Measurements from ENCODE around the gene BICC1. TPM values are rescaled to one million over a fixed set of nuclear protein-coding genes. Genes with fewer than 3 reads are reported as not detected.

BICC1 gene
- total and polyA plus RNA-seq, 2 donors (not counting 1 experiment from before 2014, with no cell fraction given) = not detected

DNA sequence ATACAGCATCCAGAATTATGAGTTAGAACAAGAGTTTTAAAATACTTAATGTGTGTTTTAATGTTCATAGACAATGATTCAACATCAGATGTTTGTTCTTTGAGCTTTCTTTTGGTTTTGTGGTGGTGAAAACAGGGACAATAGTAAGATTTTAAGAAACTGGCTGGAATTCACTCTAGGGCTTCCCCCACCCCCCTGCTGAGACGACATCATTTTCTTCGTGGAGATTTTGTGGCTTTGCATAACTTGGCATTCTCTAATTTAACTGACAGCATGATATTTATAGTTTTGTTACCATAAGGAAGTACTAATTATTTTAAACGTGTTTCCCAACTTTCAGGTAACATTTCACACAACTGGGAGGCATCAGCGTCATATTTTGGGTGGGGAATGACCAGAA is 184.1 kb downstream of the BICC1 start:
- Histone ChIP-seq H3K4me3 (ENCODE audit: control extremely low read depth in 1 of 5, extremely low read depth in 1 of 5, insufficient read depth in 1 of 5, low read depth in 2 of 5, low read length in 4 of 5) (no peak overlapping the region), H2AFZ (ENCODE audit: insufficient read depth, low read depth, low read length, poor library complexity, severe bottlenecking) (no peak overlapping the region), H3K9ac (ENCODE audit: low read length) (no peak overlapping the region), H3K4me1 (ENCODE audit: control insufficient read depth in 2 of 2, insufficient read depth in 2 of 2, low read length in 2 of 2) (no peaks in the 10 kb centered on the region), H3K27ac (ENCODE audit: low read length in 2 of 2) (no peak overlapping the region), H3K27me3 (replicated peaks in 1 of 4; ENCODE audit: control extremely low read depth in 1 of 4, control insufficient read depth in 3 of 4, insufficient read depth in 4 of 4, low read length in 3 of 4) (no peaks in the 10 kb centered on the region), H3K9me3 (ENCODE audit: control extremely low read depth in 1 of 3, control insufficient read depth in 2 of 3, insufficient read depth in 1 of 3, low read length in 2 of 3) (no peaks in the 10 kb centered on the region), H3K36me3 (replicated peaks in 1 of 2; ENCODE audit: control extremely low read depth in 1 of 2, control insufficient read depth in 1 of 2, extremely low read depth in 1 of 2, insufficient read depth in 2 of 2, low read length in 1 of 2) (no peaks in the 10 kb centered on the region), H3K79me2 (ENCODE audit: control insufficient read depth, insufficient read depth, low read length) (no peaks in the 10 kb centered on the region), H3K4me2 (replicated peaks; ENCODE audit: low read depth, low read length, poor library complexity, severe bottlenecking) (no peak overlapping the region), H4K20me1 (ENCODE audit: control insufficient read depth, insufficient read depth, low read length, poor library complexity, severe bottlenecking) (no peaks in the 10 kb centered on the region)
- no peak for TF ChIP-seq EZH2 (IDR thresholded peaks at IDR 0.05; ENCODE audit: borderline replicate concordance, insufficient read depth, low read depth, low read length, poor library complexity, severe bottlenecking)
- TF ChIP-seq, protein P1, sequence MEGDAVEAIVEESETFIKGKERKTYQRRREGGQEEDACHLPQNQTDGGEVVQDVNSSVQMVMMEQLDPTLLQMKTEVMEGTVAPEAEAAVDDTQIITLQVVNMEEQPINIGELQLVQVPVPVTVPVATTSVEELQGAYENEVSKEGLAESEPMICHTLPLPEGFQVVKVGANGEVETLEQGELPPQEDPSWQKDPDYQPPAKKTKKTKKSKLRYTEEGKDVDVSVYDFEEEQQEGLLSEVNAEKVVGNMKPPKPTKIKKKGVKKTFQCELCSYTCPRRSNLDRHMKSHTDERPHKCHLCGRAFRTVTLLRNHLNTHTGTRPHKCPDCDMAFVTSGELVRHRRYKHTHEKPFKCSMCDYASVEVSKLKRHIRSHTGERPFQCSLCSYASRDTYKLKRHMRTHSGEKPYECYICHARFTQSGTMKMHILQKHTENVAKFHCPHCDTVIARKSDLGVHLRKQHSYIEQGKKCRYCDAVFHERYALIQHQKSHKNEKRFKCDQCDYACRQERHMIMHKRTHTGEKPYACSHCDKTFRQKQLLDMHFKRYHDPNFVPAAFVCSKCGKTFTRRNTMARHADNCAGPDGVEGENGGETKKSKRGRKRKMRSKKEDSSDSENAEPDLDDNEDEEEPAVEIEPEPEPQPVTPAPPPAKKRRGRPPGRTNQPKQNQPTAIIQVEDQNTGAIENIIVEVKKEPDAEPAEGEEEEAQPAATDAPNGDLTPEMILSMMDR (IDR thresholded peaks at IDR 0.05) = no peak
- Mint-ChIP-seq H3K27me3 (no peaks in the 10 kb centered on the region), H3K4me1 (no peaks in the 10 kb centered on the region), H3K4me3 (no peak overlapping the region), H3K27ac (no peak overlapping the region), H3K9me3 (ENCODE audit: insufficient read depth) (peaks cover 5% of the 10 kb centered on the region)
- ChIA-PET POLR2A (no interaction called here), CTCF (no interaction called here)
- WGBS (ENCODE audit: insufficient coverage) = no CpG with 5 or more reads among the region's 4 CpGs
- ATAC-seq (ENCODE audit: low read depth) (no peak), DNase-seq (no peak)
- intact Hi-C loops (cut with micrococcal nuclease) = no loop called here

DNA sequence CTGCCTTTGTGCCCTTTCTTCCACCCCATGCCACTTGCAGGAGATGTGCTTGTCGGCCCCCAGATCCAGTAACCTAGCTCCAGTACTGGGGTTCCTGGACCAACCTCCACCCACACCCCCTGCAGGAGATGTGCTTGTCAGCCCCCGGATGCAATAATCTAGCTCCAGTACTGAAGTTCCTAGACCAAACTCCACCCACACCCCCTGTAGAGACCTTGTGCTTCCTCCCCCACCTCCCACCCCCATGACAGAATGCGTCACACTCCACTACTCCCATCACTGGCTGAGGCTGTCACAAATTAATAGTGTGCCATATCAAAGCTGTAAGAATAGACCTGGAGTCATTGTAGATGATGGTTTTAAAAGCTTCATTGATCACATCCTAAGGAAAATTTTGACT is 185.0 kb downstream of the BICC1 start:
- Mint-ChIP-seq H3K9me3 (ENCODE audit: insufficient read depth) (no peaks in the 10 kb centered on the region), H3K27me3 (no peaks in the 10 kb centered on the region), H3K4me3 (no peak overlapping the region), H3K27ac (no peak overlapping the region), H3K4me1 (no peaks in the 10 kb centered on the region)
- Histone ChIP-seq H3K9ac (ENCODE audit: low read length) (no peak overlapping the region), H3K27ac (ENCODE audit: low read length in 2 of 2) (no peak overlapping the region), H4K20me1 (ENCODE audit: control insufficient read depth, insufficient read depth, low read length, poor library complexity, severe bottlenecking) (no peaks in the 10 kb centered on the region), H3K36me3 (replicated peaks in 1 of 2; ENCODE audit: control extremely low read depth in 1 of 2, control insufficient read depth in 1 of 2, extremely low read depth in 1 of 2, insufficient read depth in 2 of 2, low read length in 1 of 2) (no peaks in the 10 kb centered on the region), H3K4me3 (ENCODE audit: control extremely low read depth in 1 of 5, extremely low read depth in 1 of 5, insufficient read depth in 1 of 5, low read depth in 2 of 5, low read length in 4 of 5) (no peak overlapping the region), H3K4me1 (ENCODE audit: control insufficient read depth in 2 of 2, insufficient read depth in 2 of 2, low read length in 2 of 2) (no peaks in the 10 kb centered on the region), H3K4me2 (replicated peaks; ENCODE audit: low read depth, low read length, poor library complexity, severe bottlenecking) (no peak overlapping the region), H3K27me3 (replicated peaks in 1 of 4; ENCODE audit: control extremely low read depth in 1 of 4, control insufficient read depth in 3 of 4, insufficient read depth in 4 of 4, low read length in 3 of 4) (no peaks in the 10 kb centered on the region), H3K9me3 (ENCODE audit: control extremely low read depth in 1 of 3, control insufficient read depth in 2 of 3, insufficient read depth in 1 of 3, low read length in 2 of 3) (no peaks in the 10 kb centered on the region), H2AFZ (ENCODE audit: insufficient read depth, low read depth, low read length, poor library complexity, severe bottlenecking) (no peak overlapping the region), H3K79me2 (ENCODE audit: control insufficient read depth, insufficient read depth, low read length) (no peaks in the 10 kb centered on the region)
- 94% methylated on average over 2 of the region's 3 CpGs for WGBS (ENCODE audit: insufficient coverage)
- ChIA-PET POLR2A (no interaction called here), CTCF (interaction anchor here (0.8 kb wide), 1 partner anchor 545 kb away, joined by 3 read pairs; no protein-coding TSS in a partner anchor)
- no peak for TF ChIP-seq EZH2 (IDR thresholded peaks at IDR 0.05; ENCODE audit: borderline replicate concordance, insufficient read depth, low read depth, low read length, poor library complexity, severe bottlenecking)
- TF ChIP-seq, protein P1 (IDR thresholded peaks at IDR 0.05) = no peak
- ATAC-seq (ENCODE audit: low read depth) = no peak
- intact Hi-C loops (cut with micrococcal nuclease) = no loop called here
- no peak for DNase-seq

Measured in B cell (primary cell).